ENCODE data around the gene GALNT14.
"Not testable (repeated sequence)": the region's sequence is repeated elsewhere in the genome, so short reads cannot be mapped to it uniquely, and the experiment has no call there.

Gene GALNT14

GRCh38 chr2:31138037-31138962 is at the start of gene GALNT14:
TSS of gene GALNT14 (minus strand) at chr2:31138440. CDS start at chr2:31138086, 354 bp downstream.
- peak; percentile 19 for DNase-seq

DNA sequence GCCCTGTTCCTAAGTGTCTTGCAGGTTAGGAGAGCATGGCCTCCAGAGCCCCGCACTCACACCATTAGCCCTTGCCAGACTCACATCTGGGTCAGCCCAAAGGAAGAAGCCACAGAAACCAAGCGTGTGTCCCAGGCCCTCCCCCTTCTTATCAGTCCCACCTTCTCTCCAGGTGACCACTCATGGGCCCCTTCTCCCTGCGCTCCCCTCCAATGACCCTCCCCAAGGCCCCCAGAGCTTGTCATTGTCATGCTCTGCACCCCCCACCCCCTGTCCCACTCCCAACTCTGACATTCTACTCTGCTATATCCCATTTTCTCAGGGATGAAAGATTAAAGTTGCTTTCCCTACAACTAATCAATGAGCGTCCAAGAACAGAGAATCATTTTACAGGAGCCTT is 48.9 kb upstream of the GALNT14 start:
- no peak for DNase-seq

DNA sequence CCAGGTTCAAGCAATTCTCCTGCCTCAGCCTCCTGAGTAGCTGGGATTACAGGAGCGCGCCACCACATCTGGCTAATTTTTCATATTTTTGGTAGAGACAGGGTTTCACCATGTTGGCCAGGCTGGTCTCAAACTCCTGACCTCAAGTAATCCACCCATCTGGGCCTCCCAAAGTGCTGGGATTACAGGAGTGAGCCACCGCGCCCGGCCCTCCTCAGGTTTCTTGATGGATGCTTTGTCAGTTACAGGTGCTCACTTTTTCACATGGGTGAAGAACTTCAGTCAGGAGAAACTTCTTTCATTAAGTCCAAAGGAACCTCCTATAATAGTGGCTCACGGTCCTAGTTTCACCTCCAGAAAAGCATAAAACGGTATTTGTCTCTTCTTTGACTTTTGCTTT is 45.7 kb upstream of the GALNT14 start:
- not testable (repeated sequence) for DNase-seq

DNA sequence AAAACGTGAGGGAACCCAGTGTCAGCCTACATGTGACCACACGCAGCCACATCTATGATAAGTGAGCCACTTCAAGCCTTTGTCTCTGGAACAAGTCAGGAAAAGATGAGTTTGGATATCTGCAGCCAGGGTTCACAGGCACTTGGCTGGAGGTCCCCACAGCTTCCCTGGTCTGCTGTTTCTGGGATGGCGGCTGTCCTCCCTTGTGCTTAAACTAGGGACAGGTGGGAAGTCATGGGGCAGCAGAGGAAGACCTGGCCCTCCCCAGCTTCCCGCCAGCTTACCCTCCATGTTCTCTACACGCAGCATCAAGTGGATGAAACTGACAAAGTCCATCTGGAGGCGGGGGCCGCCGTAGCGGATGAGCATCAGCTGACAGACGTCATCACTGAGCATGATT is 38.5 kb upstream of the GALNT14 start:
- DNase-seq: no peak

GRCh38 chr2:31171142-31171541 is 32.9 kb upstream of the GALNT14 start:
- no peak for DNase-seq

DNA sequence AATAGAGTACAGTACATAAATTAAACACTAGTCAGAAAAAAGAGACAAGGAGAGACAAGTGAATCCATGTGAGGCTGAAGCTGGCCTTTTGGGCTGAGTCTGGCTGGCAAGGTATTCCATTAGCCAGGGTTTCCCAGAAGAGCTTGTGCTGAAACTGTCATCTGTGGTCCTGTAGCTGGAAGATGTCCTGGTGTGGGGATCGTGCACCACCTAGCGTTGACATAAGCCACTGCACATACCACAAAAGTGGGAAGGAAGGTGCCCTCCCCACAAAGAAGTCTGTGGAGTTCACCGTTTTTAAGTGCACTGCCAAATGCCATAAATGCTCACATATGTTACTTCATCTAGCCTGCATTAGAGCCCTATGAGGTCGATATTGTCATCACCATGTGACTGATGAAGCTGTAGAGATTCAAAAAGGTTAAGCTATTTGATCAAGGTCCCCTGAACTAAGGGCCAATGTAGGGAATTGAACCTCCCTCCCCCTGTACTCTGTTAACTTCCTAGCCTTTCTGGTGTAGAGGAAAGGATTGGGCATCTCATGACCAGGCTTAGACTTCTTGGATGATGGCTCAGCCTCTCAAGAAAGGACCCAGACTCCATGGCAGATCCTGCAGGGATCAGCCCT is 31.9 kb upstream of the GALNT14 start:
- DNase-seq: peak; percentile 33

- no peak for DNase-seq
Measured at GRCh38 chr2:31168291-31168690, 30.1 kb upstream of the GALNT14 start.

DNA sequence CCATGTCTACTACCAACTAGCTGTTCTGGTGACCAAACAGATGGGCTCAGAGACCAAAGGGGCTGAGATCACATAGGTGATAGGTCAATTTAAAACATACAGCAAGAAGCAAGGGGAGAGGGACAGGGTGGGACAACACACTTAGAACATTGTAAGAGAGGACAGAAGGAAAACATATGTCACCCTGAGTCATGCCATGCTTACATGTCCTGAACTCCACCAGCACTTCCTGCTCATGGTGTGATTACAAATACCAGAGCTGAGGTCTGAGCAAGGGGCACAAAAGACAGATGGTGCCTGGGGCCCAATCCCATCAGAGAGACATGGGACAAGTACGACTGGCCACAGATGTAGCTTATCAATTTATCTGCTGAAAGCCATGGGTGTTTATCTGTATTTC is 28.7 kb upstream of the GALNT14 start:
- DNase-seq: no peak

DNA sequence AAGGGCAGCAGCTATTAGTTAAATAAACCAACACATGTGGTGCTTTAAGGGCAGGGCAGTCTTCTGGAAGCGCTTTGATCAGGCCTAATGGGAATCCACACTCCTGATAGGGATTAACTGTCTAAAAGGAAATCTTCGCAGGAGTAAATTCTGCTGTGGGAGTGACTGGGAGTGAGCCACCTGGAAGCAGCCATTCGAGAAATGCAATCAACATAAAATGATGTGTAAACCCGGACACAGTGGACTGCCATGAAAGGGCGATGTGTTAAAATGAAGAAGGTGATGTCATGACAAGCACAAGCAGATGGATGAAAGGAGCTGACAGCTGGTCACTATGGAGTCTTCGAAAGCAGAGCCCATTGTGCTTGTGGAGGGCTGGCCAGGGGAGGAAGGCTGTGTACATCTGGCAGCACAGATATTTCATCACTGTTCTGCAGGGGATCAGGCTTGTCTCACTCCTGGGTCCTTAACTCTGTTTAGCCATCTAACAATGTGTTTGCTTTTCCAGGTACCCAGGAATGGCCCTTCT is 24.8 kb upstream of the GALNT14 start:
- no peak for DNase-seq

DNA sequence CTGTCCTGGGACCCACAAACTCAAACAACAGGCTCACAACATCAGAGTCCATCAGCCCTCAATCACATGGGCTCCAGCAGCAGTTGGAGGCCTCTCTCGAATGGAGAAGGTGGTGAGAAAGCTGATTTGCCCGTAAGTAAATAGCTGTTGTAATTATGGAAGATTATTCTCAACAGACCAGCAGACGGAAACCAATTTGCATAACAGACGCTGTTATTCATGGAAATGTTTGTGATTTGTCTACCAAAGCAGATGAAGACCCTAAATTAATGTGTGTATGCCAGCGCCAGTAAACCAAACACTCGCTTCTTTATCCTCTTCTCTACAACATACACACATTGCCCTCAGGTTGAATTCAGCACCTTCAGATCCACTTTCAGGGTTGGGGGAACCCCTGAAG is 23.4 kb upstream of the GALNT14 start:
- DNase-seq: no peak

GRCh38 chr2:31151501-31151900 is 13.3 kb upstream of the GALNT14 start:
- DNase-seq: no peak

- DNase-seq: no peak
Measured at GRCh38 chr2:31150120-31150670, 12.0 kb upstream of the GALNT14 start.

DNA sequence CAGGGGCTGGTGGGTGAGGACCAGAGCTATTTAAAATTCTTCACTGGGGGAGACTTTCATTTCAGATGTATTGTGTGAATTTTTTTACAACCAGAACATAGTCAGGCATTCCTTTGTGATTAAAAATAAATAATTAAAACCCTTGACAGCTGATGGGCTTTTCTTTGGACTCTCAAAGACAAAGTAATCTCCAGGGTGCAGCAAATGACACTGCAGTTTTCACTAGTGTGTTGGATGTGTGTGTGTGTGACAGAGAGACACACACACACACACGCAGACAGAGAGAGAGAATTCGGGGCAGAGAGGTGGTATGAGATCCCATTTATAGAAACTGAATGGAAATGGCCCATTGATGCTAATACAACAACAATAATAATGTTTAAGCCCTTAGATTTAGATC is 10.3 kb upstream of the GALNT14 start:
- DNase-seq: no peak

DNA sequence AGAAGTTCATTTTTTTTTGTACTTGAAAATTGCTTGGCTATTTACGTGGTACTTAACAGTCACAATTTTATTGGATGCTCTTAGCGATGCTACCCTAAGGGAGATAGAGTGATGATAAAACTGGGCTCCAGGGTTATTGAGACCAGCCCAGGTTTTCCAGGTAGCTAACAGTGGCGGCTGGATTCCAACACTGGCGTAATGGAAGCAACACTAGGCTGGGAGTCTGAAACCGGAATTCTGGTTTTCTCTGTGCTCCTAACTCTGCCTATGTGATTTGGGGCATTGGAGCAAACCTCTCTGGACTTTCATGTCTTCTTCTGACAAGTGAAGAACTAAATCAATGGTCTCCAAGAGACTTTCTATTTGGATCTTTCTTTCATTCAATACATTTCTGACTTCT is 9.4 kb upstream of the GALNT14 start:
- DNase-seq: no peak

DNA sequence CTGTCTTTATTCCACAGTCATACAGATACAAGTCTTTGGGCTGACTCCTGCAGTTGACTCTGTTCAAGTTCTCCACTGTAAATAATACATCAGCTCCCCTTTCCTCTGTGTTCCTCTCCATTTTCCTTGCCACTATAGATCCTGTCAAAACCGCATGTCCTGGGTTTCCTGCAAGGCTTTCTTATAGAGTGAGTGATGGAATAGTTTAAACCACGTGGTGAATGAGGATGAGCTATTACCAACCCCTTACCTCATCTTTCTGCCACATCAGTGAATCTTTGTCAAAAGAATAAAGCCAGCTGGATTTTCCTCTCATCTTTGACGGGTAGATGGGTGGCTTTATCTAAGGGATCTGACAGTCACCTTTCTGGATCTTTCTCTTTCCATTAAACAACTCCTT is 3.9 kb upstream of the GALNT14 start:
- DNase-seq: no peak

- no peak for DNase-seq
Measured at GRCh38 chr2:31141443-31142085, 3.3 kb upstream of the GALNT14 start.

GRCh38 chr2:31140151-31140550 is 1.9 kb upstream of the GALNT14 start:
- DNase-seq: no peak

GRCh38 chr2:31139671-31140070 is 1.4 kb upstream of the GALNT14 start:
- DNase-seq: no peak

DNA sequence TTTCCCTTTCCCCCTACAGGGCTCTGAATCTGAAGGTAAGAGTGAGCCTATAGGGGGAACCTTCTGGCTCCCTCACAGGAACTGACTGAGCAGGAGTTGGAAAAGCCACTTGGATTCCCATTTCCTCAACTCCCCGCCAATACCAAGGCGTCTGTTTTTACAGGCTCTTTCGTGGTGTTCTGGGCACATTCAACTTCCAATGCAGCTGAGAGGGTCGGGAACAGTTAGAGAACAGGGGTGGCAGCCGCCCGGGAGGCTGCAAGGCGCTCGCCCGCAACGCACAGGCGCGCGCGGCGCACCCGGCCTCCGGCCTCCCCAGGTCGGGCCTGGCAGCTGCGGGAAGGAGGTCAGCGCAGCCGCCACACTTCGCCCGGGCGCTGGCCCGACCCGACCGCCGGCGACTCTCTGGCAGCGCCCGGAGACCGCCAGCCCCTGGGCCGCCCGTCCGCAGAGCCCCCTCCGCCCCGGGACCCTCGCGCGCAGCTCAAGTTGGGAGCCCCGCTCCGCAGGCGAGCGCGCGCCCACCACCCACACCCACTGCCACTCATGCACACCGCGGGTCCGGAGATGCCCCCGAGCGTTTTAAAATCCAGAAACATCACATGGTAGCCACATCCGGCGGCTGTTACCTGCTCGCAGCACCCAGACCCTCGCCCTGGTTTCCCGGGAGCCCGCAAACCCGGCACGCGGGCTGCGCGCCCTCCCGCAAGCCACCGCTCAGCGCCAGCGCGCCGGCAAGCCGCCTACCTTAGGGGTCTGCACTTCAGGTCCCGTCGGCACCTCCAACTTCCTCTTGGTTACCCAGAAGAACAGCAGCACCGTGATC is 816 bp downstream of the GALNT14 start:
- no peak for DNase-seq

DNA sequence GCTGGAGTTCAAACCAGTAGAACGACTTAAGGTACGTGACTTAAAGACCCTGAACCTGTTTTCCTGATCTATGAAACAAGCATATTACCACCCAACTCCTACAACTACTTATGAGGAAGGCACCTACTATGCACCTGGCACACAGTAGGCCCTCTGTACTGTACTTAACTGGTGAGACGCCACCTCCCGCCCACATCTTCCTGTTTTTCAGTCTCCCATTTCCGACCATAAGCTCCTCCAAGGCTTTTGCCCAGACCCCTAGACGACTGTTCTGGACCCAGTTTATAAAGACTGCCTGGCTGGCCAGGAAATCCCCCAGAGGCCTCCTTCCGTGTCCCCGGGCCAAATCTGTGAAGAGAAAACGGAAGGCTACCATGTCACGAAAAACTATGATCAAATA is 1.5 kb downstream of the GALNT14 start:
- DNase-seq: no peak

GRCh38 chr2:31136000-31136399 is 2.2 kb downstream of the GALNT14 start:
- no peak for DNase-seq

- no peak for DNase-seq
Measured at GRCh38 chr2:31134480-31134879, 3.8 kb downstream of the GALNT14 start.

Data from activated CD8-positive, alpha-beta memory T cell treated with anti-CD3 and anti-CD28 coated beads, Interleukin-2, amount 50 U/mL, for 4 hours (primary cell).